Measurements from ENCODE around the gene DCAF4.

GRCh38 chr14:72990171-72990570, 63.9 kb downstream of the DCAF4 start:
- TF ChIP-seq CTCF (IDR thresholded peaks at IDR 0.05), result no peak
- TF ChIP-seq POLR2A (IDR thresholded peaks at IDR 0.05), result no peak
- TF ChIP-seq POLR2AphosphoS5 (IDR thresholded peaks at IDR 0.05), result no peak

Data from breast epithelium (tissue), 3 donors.